ENCODE data around the gene ZER1.

The ZER1 gene

DNA sequence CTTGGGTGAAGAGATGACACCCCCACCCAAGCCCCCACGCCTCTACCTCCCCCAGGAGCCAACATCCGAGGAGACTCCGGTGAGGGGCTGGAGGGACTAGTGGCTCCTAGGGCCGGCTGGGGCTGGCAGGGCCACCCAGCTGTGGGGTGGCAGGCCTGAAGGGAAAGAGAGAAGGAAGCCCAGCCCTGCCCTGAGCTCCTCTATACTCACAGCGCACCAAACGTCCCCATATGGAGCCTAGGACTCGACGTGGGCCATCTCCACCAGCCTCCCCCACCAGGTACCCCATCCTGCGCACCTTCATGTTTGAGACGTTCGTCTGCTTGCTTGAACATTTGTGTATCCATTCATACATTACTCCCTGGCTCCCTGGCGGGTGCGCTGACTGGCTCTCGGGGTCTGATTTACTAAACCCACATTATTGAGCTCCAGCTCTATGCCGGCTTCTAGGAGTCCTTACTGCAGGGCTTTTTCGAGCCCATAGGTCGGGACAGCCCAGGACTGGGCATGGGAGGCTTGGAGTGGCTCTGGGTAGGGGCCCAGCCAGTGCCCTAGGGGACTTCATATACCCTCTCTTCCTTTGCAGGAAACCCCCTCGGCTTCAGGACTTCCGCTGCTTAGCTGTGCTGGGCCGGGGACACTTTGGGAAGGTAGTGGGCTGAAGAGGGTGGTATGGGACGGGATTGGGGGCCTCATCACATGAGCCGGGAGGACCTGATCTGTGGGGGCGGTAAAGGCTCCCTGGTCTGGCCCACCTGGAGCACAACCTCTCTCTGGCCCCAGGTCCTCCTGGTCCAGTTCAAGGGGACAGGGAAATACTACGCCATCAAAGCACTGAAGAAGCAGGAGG, 56.9 kb downstream of the ZER1 start:
- WGBS (ENCODE audit: extremely low coverage, insufficient coverage, insufficient read length): no CpG with 5 or more reads among the region's 24 CpGs
- Histone ChIP-seq H3K18ac (ENCODE audit: low read length) (no peak overlapping the region), H3K79me2 (ENCODE audit: control insufficient read depth, insufficient read depth, low read length, poor library complexity) (no peaks in the 10 kb centered on the region), H3K4me1 (ENCODE audit: control insufficient read depth in 1 of 2, insufficient read depth in 2 of 2, low read length in 2 of 2) (no peaks in the 10 kb centered on the region), H3K4me3 (ENCODE audit: low read depth, low read length) (no peak overlapping the region), H3K27me3 (ENCODE audit: insufficient read depth, low read length) (no peaks in the 10 kb centered on the region), H3K79me1 (ENCODE audit: low read length) (no peaks in the 10 kb centered on the region), H3K4me2 (ENCODE audit: low read length) (no peak overlapping the region), H2BK5ac (ENCODE audit: low read depth, low read length, poor library complexity) (no peak overlapping the region), H3K14ac (ENCODE audit: low read length) (no peak overlapping the region), H3K36me3 (ENCODE audit: control insufficient read depth in 1 of 2, insufficient read depth in 2 of 2, low read length in 2 of 2) (peaks cover 28 to 30% of the 10 kb centered on the region in 2 experiments), H3K23ac (ENCODE audit: low read length) (no peak overlapping the region), H2AK5ac (ENCODE audit: low read length) (no peak overlapping the region), H3K4ac (ENCODE audit: low read depth, low read length) (no peak overlapping the region), H2BK12ac (ENCODE audit: low read length) (no peak overlapping the region), H3K27ac (ENCODE audit: low read depth, low read length) (no peak overlapping the region), H4K91ac (ENCODE audit: low read depth, low read length) (no peak overlapping the region), H4K8ac (ENCODE audit: low read depth, low read length) (no peak overlapping the region), H3K9me3 (ENCODE audit: insufficient read depth, low read depth, low read length) (peaks cover 4% of the 10 kb centered on the region), H3K9ac (ENCODE audit: low read length) (no peak overlapping the region), H2BK120ac (ENCODE audit: insufficient read depth, low read length, poor library complexity) (no peak overlapping the region), H2AFZ (ENCODE audit: insufficient read depth, low read length, poor library complexity) (no peak overlapping the region), H4K12ac (ENCODE audit: low read depth, low read length) (no peak overlapping the region)
- DNase-seq: no peak

DNA sequence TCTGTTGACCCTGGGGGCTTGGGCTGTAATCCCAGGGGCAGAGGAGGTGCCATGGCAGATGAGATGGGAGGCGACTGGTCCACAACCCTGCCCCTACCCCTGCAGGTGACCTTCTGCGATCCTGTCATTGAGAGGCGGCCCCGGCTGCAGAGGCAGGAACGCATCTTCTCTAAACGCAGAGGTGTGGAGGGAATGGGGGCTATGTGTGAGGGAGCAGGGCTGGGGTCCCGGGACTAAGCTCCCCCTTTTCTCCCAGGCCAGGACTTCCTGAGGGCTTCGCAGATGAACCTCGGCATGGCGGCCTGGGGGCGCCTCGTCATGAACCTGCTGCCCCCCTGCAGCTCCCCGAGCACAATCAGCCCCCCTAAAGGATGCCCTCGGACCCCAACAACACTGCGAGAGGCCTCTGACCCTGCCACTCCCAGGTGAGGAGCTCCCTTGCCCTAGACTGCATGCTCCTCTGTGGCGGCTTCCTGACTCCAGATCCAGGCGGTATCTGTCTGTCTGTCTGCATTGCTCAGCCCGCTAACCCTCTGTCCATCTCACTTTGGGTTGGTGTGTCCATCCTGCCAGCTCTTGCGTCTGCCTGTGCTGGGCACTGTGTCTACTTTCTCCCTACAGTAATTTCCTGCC, 57.7 kb downstream of the ZER1 start:
- Histone ChIP-seq H4K12ac (ENCODE audit: low read depth, low read length) (no peak overlapping the region), H2AK5ac (ENCODE audit: low read length) (no peak overlapping the region), H3K4ac (ENCODE audit: low read depth, low read length) (no peak overlapping the region), H2BK120ac (ENCODE audit: insufficient read depth, low read length, poor library complexity) (no peak overlapping the region), H3K4me1 (ENCODE audit: control insufficient read depth in 1 of 2, insufficient read depth in 2 of 2, low read length in 2 of 2) (no peaks in the 10 kb centered on the region), H4K91ac (ENCODE audit: low read depth, low read length) (no peak overlapping the region), H3K4me3 (ENCODE audit: low read depth, low read length) (no peak overlapping the region), H2AFZ (ENCODE audit: insufficient read depth, low read length, poor library complexity) (no peak overlapping the region), H3K23ac (ENCODE audit: low read length) (no peak overlapping the region), H3K18ac (ENCODE audit: low read length) (no peak overlapping the region), H2BK5ac (ENCODE audit: low read depth, low read length, poor library complexity) (no peak overlapping the region), H3K9me3 (ENCODE audit: insufficient read depth, low read depth, low read length) (peaks cover 2% of the 10 kb centered on the region), H3K4me2 (ENCODE audit: low read length) (no peak overlapping the region), H3K27me3 (ENCODE audit: insufficient read depth, low read length) (no peaks in the 10 kb centered on the region), H4K8ac (ENCODE audit: low read depth, low read length) (no peak overlapping the region), H3K27ac (ENCODE audit: low read depth, low read length) (no peak overlapping the region), H3K79me1 (ENCODE audit: low read length) (no peaks in the 10 kb centered on the region), H2BK12ac (ENCODE audit: low read length) (no peak overlapping the region), H3K14ac (ENCODE audit: low read length) (no peak overlapping the region), H3K36me3 (ENCODE audit: control insufficient read depth in 1 of 2, insufficient read depth in 2 of 2, low read length in 2 of 2) (peaks cover 26% of the 10 kb centered on the region in 2 experiments), H3K79me2 (ENCODE audit: control insufficient read depth, insufficient read depth, low read length, poor library complexity) (no peaks in the 10 kb centered on the region), H3K9ac (ENCODE audit: low read length) (no peak overlapping the region)
- no peak for DNase-seq
- WGBS (ENCODE audit: extremely low coverage, insufficient coverage, insufficient read length): no CpG with 5 or more reads among the region's 19 CpGs

DNA sequence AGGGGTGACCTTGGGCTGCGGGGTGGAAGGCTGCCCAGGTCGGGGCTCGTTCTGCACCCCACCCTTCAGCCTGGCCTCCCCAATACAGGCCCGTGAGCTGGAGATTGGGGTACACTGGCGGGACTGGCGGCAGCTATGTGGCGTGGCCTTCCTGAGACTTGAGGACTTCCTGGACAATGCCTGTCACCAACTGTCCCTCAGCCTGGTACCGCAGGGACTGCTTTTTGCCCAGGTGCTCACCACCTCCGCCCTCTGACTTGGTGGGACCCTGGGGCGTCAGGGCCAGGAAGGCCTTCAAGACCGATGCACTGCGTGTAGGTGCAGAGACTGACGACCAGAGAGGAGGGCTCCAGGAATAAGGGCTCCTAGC, 58.3 kb downstream of the ZER1 start:
- H3K14ac ChIP-seq (ENCODE audit: low read length): no peak overlapping the region
- no peak overlapping the region for H3K4me3 ChIP-seq (ENCODE audit: low read depth, low read length)
- no peak overlapping the region for H3K27ac ChIP-seq (ENCODE audit: low read depth, low read length)
- H3K79me2 ChIP-seq (ENCODE audit: control insufficient read depth, insufficient read depth, low read length, poor library complexity): no peaks in the 10 kb centered on the region
- no peak overlapping the region for H3K18ac ChIP-seq (ENCODE audit: low read length)
- no peak for DNase-seq
- no peak overlapping the region for H2BK120ac ChIP-seq (ENCODE audit: insufficient read depth, low read length, poor library complexity)
- no peak overlapping the region for H2BK12ac ChIP-seq (ENCODE audit: low read length)
- no peak overlapping the region for H4K12ac ChIP-seq (ENCODE audit: low read depth, low read length)
- H3K27me3 ChIP-seq (ENCODE audit: insufficient read depth, low read length): no peaks in the 10 kb centered on the region
- H3K23ac ChIP-seq (ENCODE audit: low read length): no peak overlapping the region
- H3K9me3 ChIP-seq (ENCODE audit: insufficient read depth, low read depth, low read length): peaks cover 2% of the 10 kb centered on the region
- peaks cover 24 to 26% of the 10 kb centered on the region in 2 experiments for H3K36me3 ChIP-seq (ENCODE audit: control insufficient read depth in 1 of 2, insufficient read depth in 2 of 2, low read length in 2 of 2)
- H3K4me1 ChIP-seq (ENCODE audit: control insufficient read depth in 1 of 2, insufficient read depth in 2 of 2, low read length in 2 of 2): no peaks in the 10 kb centered on the region
- no peak overlapping the region for H4K8ac ChIP-seq (ENCODE audit: low read depth, low read length)
- H3K79me1 ChIP-seq (ENCODE audit: low read length): no peaks in the 10 kb centered on the region
- no peak overlapping the region for H2AFZ ChIP-seq (ENCODE audit: insufficient read depth, low read length, poor library complexity)
- WGBS (ENCODE audit: extremely low coverage, insufficient coverage, insufficient read length): no CpG with 5 or more reads among the region's 13 CpGs
- no peak overlapping the region for H2AK5ac ChIP-seq (ENCODE audit: low read length)
- no peak overlapping the region for H4K91ac ChIP-seq (ENCODE audit: low read depth, low read length)
- H3K4me2 ChIP-seq (ENCODE audit: low read length): no peak overlapping the region
- no peak overlapping the region for H2BK5ac ChIP-seq (ENCODE audit: low read depth, low read length, poor library complexity)
- H3K9ac ChIP-seq (ENCODE audit: low read length): no peak overlapping the region
- no peak overlapping the region for H3K4ac ChIP-seq (ENCODE audit: low read depth, low read length)

DNA sequence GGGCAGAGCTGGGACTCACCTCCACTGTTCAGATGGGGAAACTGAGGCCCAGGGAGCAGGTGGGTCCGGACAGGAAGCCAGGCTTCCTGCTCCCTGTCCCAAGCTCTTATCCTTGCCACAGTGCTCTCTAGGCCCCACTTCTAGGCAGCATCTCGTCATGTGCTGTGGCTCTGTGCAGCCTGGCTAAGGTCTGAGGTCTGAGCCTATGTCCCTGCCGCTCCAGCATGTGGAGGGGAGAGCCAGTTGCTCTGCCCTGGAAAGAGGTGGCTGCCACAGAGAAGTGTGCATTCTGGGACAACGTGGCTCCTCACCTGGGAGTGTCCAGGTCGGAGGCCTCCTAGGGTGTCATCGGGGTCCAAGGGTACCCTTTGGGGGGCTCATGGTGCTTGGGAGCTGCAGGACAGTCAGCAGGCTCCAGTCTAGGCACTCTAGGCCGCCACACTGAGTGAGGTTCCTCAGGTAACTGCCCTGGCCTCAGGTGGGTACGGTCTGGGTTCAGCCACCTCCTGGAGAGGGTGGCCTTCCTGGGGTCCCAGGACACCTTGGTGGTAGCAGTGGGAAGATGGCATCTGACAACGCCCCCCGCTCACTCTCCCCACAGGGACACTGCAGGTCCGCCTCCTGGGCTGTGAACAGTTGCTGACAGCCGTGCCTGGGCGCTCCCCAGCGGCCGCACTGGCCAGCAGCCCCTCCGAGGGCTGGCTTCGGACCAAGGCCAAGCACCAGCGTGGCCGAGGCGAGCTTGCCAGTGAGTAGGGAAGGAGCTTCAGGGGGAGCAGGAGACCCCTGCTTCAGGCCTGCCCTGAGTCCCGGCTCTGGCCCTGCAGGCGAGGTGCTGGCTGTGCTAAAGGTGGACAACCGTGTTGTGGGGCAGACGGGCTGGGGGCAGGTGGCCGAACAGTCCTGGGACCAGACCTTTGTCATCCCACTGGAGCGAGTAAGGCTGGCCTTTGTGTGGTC, 59.0 kb downstream of the ZER1 start:
- H3K4me2 ChIP-seq (ENCODE audit: low read length): no peak overlapping the region
- H3K23ac ChIP-seq (ENCODE audit: low read length): no peak overlapping the region
- WGBS (ENCODE audit: extremely low coverage, insufficient coverage, insufficient read length): no CpG with 5 or more reads among the region's 26 CpGs
- no peak overlapping the region for H3K14ac ChIP-seq (ENCODE audit: low read length)
- no peak overlapping the region for H3K4ac ChIP-seq (ENCODE audit: low read depth, low read length)
- H4K91ac ChIP-seq (ENCODE audit: low read depth, low read length): no peak overlapping the region
- no peak overlapping the region for H4K12ac ChIP-seq (ENCODE audit: low read depth, low read length)
- no peaks in the 10 kb centered on the region for H3K79me1 ChIP-seq (ENCODE audit: low read length)
- no peak overlapping the region for H2BK12ac ChIP-seq (ENCODE audit: low read length)
- H4K8ac ChIP-seq (ENCODE audit: low read depth, low read length): no peak overlapping the region
- H3K27ac ChIP-seq (ENCODE audit: low read depth, low read length): no peak overlapping the region
- no peak overlapping the region for H3K4me3 ChIP-seq (ENCODE audit: low read depth, low read length)
- no peaks in the 10 kb centered on the region for H3K79me2 ChIP-seq (ENCODE audit: control insufficient read depth, insufficient read depth, low read length, poor library complexity)
- peaks cover 2% of the 10 kb centered on the region for H3K9me3 ChIP-seq (ENCODE audit: insufficient read depth, low read depth, low read length)
- H3K27me3 ChIP-seq (ENCODE audit: insufficient read depth, low read length): no peaks in the 10 kb centered on the region
- no peak overlapping the region for H3K9ac ChIP-seq (ENCODE audit: low read length)
- H2BK5ac ChIP-seq (ENCODE audit: low read depth, low read length, poor library complexity): no peak overlapping the region
- H3K4me1 ChIP-seq (ENCODE audit: control insufficient read depth in 1 of 2, insufficient read depth in 2 of 2, low read length in 2 of 2): no peaks in the 10 kb centered on the region
- DNase-seq: no peak
- no peak overlapping the region for H2AFZ ChIP-seq (ENCODE audit: insufficient read depth, low read length, poor library complexity)
- peaks cover 23 to 26% of the 10 kb centered on the region in 2 experiments for H3K36me3 ChIP-seq (ENCODE audit: control insufficient read depth in 1 of 2, insufficient read depth in 2 of 2, low read length in 2 of 2)
- H2AK5ac ChIP-seq (ENCODE audit: low read length): no peak overlapping the region
- H3K18ac ChIP-seq (ENCODE audit: low read length): no peak overlapping the region
- H2BK120ac ChIP-seq (ENCODE audit: insufficient read depth, low read length, poor library complexity): no peak overlapping the region

Measured in trophoblast cell (in vitro differentiated cells and primary cell).